GM19463 (cell line): ENCODE measurements around the gene SIGLEC7.
"Not testable (repeated sequence)": the region's sequence is repeated elsewhere in the genome, so short reads cannot be mapped to it uniquely, and the experiment has no call there.

Source experiments
- ATAC-seq: cut with Tn5 transposase; IDR thresholded peaks from one replicate; pipeline ENCODE4 v1.9.1; 2021; ENCODE audit warnings: mild to moderate bottlenecking, moderate library complexity; ENCODE audit not compliant: unreplicated experiment

Gene SIGLEC7

DNA sequence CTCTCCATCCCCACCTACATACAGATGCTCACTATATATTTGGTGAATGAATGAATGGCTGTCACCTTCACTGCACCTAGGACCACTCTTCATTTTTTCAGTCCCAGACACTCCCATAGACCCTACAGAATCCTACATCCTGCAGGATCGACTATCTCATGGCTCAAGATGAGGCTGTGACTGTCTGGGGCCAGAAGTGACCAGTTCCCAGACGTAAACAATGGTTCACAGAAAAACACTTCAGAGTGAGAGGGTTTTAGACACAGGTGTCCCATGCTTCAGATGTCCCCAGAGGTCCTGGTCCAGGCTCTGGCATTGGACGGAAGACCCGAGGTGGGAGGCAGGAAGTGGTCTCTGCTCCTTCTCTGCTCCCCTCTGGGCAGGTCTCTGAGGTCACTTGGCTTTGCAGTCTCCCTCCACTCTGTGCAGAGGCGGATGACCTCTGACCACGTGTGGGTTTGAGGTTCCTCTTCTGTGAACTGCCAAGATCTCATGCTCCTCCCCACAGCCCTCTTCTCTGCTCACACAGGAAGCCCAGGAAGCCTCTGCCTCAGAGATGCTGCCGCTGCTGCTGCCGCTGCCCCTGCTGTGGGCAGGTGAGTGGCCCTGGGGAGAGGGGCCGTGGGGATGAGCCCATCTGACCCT is 24.9 kb downstream of the SIGLEC7 start:
- ATAC-seq: no peak

GRCh38 chr19:51168564-51169282 is 26.6 kb downstream of the SIGLEC7 start:
- ATAC-seq: no peak

- ATAC-seq: not testable (repeated sequence)
These were observed 27.3 kb downstream of the SIGLEC7 start for GRCh38 chr19:51169283-51169918.

DNA sequence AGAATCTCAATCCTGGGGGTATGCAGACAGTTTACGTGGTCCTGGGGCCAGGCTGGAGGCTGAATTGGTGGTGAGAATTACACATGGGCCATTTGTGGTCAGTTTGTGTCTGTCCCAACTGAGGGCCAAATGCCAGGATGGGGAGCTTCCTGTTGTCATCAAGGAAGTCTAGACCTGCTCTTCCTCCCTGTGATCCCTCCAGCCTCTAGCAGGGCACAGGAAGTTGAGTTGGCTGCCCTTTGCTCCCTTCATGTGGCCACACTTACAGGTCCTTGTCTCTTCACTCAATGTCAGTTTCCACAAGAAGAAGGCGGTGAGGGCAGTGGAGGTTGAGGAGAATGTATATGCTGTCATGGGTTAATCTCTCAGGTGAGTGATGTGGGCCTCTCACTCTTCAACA is 30.1 kb downstream of the SIGLEC7 start:
- no peak for ATAC-seq

DNA sequence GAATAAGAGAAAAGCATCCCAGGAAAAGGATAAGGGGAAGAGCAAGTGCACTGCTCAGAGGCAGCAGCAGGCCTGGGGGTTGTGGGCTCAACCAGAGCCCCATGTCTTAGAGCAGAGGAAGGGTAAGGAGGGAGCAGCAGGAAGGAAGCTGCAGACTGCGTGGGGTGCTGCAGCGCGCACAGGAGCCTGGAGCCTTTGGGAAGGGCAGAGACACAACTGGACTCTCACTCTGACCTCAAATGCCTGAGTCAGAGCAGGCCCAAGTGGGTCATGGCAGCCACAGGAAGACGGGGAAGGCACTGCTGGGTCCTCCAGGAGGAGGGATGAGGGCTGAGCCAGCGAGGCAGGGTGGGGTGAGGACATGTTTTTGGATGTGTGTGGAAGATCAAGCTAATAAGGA is 31.6 kb downstream of the SIGLEC7 start:
- ATAC-seq: no peak

- ATAC-seq: no peak
These were observed 37.2 kb downstream of the SIGLEC7 start for GRCh38 chr19:51179256-51179655.

- ATAC-seq: no peak
These were observed 39.3 kb downstream of the SIGLEC7 start for GRCh38 chr19:51181377-51181912.

DNA sequence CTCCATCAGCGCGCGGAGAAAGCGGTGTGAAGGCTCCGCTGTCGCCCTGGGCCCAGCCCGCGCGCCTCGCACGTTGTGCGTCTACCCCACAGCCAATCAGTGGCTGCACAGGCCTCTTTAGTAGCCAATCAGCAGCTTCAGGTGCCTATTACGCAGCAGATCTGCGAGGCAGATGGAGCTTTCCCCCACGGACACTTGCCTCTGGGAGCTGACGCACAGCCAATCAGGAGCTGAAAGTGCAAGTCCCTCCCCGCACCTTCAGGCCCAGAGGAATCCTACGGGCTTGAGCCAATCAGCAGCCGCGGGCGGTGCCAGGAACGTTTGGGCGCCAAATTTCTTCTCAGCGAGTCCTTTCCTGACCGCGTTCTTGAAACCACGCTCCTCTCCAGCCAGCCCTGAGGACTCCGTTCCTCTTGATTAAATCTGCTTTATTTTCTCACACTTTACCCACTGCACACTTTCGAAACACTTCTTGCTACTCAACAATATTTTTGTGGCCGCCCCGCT is 39.9 kb downstream of the SIGLEC7 start:
- ATAC-seq: no peak

DNA sequence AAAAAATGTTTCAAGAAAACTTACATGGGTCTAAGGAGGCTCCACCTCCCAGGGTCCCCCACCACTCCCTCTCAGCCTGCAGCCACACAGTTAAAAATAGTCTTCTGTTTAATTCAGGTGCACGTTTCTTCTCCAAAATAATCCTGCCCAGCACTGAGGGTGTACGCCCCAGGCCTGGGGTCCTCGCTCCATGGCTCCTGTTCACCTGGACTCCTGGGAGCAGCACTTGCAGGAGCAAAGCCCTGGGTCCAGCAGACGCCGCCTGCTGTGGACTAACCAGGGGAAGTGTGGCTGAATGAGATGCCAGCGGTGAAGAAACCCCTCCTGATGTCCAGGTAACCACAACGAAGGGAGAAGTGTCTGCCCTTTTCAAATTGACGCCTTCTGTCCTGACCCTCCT is 41.5 kb downstream of the SIGLEC7 start:
- no peak for ATAC-seq

DNA sequence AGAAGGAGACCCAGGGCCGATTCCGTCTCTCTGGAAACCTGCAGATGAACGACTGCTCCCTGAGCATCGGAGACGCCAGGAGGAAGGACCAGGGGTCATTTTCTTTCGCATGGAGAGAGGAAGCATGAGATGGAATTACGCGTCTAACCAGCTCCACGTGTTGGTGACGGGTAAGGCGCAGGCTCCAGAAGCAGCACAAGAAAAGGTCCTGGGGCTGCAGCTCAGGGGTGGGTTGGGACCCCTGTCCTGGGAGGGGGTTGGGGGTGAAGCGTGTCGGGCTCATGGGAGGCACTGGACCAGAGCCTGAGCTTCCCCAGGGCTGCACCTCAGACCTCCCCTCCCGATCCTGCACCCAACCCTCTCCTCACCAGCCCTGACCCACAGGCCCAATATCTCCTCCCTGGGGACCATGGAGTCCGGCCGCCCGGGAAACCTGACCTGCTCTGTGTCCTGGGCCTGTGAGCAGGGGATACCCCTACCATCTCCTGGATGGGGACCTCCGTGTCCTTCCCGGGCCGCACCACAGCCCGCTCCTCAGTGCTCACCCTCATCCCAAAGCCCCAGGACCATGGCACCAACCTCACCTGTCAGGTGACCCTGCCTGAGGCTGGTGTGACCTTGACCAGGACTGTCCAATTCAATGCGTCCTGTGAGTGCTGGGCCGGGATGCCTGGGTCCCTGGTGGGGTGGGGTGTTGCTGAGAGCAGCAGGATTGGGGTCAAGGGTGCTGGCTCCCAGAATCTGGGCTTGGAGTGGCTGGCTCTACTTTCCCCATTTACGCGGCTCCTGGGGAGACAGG is 43.2 kb downstream of the SIGLEC7 start:
- no peak for ATAC-seq

- ATAC-seq: no peak
These were observed 43.7 kb downstream of the SIGLEC7 start for GRCh38 chr19:51185868-51186215.

- no peak for ATAC-seq
These were observed 44.2 kb downstream of the SIGLEC7 start for GRCh38 chr19:51186323-51186722.

DNA sequence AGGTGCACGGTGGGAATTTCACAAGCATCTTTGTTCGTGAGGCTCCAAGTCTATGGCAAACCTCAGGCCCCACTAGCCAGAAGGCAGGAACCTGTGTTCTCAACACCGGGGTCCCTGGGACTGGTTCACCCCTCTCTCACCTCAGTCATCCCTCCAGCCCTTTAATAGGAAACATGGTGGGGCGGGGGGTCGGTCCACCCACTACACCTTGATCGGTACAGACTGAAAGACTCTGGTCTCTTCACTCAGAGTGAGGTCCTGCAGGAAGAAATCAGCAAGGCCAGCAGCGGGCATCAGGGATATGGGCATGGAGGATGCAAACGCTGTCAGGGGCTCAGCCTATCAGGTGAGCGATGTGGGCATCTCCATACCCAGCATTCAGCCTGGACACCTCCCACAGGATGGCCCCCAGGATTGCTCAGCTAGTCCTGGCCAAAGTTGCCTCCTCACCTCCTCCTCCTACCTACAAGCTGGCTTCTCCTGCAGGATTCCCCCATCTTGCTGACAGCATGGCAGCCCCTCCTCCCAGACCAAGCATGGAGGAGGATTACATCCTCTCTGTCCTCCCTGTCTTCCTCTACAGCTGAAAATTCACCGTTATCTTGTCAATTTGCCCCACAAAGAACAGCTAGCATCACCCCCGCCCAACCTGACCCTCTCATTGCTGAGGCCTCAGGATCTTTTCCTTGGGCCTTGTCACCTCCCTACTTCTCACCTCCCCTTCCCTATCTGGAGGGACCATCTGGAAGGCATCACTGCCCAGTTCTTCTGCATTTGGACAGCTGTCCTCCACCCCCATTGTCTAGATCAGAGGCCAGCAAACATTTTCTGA is 45.5 kb downstream of the SIGLEC7 start:
- no peak for ATAC-seq

GRCh38 chr19:51188227-51188559 is 46.1 kb downstream of the SIGLEC7 start:
- ATAC-seq: no peak

GRCh38 chr19:51192689-51193088 is 50.6 kb downstream of the SIGLEC7 start:
- ATAC-seq: no peak

- no peak for ATAC-seq
These were observed 52.6 kb downstream of the SIGLEC7 start for GRCh38 chr19:51194527-51195315.

GRCh38 chr19:51195316-51195586 is 53.1 kb downstream of the SIGLEC7 start:
- no peak for ATAC-seq

GRCh38 chr19:51195616-51196015 is 53.5 kb downstream of the SIGLEC7 start:
- ATAC-seq: no peak

DNA sequence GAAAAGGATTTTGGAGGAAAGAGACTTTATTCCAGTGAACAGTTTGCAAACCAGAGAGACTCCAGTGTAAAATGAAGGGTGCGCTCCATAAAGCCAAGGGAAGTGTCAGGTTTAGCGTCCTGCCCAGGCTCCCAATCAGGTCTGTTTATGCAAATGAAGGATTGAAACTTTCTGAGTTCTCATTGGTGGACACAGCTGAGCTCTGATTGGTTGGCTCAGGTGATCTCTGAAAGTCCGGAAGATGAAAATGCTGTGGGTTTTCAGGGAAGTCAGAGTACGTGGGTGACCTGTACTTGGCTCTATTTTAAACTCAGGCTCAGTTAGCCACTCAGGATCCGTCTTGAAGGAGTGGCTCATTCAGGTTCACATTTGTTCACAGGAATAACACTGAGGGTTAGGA is 54.1 kb downstream of the SIGLEC7 start:
- ATAC-seq: no peak

DNA sequence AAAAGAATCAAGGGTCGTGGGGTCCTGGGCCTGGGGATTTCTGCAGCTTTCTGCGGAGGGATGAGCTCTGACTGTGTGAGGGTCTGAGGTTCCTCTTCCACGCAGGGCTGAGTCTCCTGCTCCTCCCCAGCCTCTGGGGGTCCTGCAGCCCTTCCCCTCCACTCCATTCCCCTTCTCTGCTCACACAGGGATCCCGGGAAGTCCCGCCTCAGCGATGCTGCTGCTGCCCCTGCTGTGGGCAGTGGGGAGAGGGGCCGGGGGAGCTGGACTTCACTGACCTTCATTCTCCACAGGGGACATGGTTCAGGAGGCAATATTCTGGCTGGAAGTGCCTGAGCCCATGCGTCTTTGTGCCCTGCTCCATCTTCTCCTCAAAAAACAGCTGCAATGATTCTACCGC is 56.5 kb downstream of the SIGLEC7 start:
- ATAC-seq: no peak
